ENCODE results near the gene REXO5.

GRCh38 chr16:20871941-20872815, 65.9 kb downstream of the REXO5 start:
- TF ChIP-seq CTCF (IDR thresholded peaks at IDR 0.05) (no peak), POLR2A (IDR thresholded peaks at IDR 0.05) (no peak), POLR2AphosphoS5 (IDR thresholded peaks at IDR 0.05) (no peak)

Measured in stomach (tissue), 4 donors.